Epithelial cell of prostate (primary cell): ENCODE data around the gene RAMACL.
A peak's percentile ranks its signal among the peaks of the same experiment; 100 is the strongest.
"Not testable (repeated sequence)": the region's sequence is repeated elsewhere in the genome, so short reads cannot be mapped to it uniquely, and the experiment has no call there.

Source experiments
- DNase-seq: peaks from one replicate; pipeline ENCODE4 v3.0.0-alpha.2; 2011; ENCODE audit warnings: low read depth, low spot score
- H3K27ac ChIP-seq: fragments of 450-650 bp; 2 replicates; pipeline ENCODE4 v1.5.1; 2017; ENCODE audit warnings: mild to moderate bottlenecking

RAMACL gene

DNA sequence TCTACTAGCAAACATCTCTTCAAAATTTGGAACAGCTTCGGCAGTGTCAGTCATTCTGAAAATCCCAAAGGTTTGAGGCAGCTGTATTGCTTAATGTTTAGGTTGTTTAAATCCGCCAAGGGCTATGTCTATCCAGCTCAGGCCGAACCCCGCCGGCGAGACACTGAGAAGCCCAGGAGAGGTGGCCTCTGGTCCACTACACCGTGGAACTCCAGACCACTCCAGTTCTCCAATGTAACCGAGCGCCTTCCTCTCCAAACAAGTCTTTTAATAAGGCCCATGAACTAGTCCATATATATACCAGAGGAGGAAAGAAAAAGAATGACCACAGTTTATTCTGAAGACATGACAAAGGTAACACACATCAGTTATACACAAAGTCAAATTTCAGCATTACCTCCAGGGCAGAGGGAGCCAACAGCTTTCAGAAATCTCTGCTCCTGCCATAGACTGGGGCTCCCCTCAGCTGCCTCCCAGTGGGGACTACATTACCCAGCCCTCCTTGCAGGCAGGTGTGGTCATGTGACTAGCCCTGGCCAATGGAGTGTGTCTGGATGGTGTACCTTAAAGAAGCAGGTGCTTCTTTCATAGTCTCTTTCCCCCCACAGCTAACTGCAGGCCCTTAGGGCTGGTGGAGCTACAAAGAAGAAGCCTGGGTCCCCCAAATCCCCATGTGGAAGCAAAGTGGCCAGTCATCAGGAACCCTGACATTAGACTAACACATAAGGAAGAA is at the start of gene RAMACL:
RAMACL (minus strand) TSS at position 255 of the 733 bp plus-strand sequence; CDS start at position 54, 201 bp downstream.
- H3K27ac ChIP-seq, result no peak within 1 kb of the TSS
- no peak for DNase-seq

DNA sequence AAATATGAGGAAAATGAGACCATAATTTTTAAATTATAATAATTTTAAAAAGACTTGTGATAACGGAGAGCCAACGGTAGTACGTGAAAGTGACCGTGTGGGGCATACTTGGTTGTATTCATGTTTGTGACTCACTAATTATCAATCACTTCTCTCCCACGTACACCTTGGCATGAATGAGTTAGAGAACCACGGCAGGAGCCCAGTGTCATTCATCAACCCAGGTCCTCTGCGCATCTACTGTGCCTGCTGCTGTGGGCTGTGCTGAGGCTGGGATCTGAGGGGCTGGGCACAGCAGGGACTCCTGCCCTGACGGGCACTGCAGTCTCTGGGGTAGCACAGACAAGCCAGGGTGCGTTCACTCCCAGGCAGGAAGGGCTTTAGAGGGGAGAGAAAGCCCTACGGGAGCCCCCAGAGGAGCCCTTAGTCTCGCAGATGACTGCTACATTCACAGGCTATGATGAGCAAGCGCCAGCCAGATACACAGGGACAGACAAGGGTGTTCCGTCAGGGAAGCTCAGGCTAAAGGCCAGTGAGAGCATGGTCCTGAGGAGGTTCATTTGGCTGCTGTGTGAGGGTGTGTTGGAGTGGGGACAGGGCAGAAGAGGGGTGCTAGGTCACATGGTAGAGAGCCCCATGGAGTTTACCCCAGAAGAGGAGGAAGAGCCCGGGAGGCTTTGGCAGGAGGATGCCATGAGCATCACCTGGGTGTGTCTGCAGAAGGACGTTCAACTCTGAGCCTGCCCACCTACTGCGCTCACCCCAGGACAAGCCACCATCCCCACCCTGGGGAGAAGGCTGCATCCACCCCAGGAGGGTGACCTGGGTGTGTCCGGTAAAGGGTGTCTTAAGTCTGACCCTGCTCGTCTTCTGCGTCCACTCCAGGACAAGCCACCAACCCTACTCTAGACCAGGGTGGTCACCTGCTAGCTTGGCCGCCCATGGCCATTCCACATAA is 48.8 kb upstream of the RAMACL start:
- H3K27ac ChIP-seq, result no peak overlapping the region
- DNase-seq, result no peak

DNA sequence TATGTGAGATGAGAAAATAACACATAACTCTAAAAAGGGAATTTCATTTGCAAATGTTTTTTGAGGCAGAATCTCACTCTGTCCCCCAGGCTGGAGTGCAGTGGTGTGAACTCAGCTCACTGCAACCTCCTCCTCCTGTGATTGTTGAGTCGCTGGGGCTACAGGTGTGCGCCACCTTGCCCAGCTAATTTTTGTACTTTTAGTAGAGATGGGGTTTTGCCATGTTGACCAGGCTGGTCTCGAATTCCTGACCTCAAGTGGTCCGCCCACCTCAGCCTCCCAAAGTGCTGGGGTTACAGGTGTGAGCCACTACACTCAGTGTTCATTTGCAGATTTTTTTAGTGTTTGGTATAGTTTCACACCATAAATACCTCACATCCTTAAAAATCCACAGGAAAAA is 48.1 kb upstream of the RAMACL start:
- DNase-seq, H3K27ac ChIP-seq: not testable (repeated sequence)

DNA sequence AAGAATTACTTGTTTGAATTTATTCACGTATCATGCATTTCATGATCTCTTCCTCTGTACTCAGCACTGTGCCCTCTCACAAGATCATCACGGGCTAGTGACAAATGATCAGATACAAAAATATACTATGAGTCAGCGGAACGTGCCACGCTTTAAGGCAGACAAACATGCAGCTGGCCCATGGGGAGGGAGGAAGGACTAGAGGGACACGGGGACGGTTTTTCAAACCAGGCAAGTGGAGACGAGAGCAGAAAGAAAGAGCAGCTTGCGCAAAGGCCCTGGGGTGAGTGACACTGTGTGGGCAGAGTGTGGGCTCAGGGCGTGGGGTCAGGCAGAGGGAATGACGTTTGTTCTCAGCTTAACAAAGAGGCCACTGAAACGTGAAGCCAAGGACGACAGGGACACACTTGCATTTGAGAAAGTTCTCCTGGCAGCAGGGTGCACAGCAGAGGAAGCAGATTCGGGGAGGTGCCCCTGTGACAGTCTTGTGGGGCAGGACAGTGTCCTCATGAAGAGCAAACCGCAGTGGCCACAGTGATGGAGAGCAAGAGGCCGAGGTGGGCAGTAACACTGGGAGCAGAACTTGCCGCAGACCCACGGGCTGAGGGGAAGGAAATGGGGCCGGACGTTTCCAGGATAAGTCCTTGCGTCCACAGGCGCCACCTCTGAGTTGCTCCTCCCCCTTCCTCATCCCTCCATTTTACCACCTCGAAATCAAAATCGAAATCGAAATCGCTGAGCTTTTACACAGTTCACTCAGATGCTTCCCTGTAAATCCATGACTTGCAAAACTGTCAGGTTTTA is 47.5 kb upstream of the RAMACL start:
- H3K27ac ChIP-seq, result no peak overlapping the region
- no peak for DNase-seq

DNA sequence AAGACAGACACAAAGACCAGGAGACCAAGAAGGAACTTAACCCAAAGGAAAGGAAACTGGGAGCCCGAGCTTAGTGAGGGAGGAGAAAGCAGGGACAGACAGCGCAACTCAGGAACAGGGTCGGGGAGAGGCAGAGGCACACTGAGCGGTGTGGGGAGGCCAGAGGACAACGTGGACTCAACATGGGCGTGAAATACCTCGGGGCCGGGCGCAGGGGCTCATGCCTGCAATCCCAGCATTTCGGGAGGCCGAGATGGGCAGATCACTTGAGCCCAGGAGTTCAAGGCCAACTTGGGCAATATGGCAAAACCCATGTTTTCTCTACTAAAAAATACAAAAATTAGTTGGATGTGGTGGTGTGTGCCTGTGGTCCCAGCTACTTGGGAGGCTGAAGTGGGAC is 46.3 kb upstream of the RAMACL start:
- no peak overlapping the region for H3K27ac ChIP-seq
- no peak for DNase-seq

DNA sequence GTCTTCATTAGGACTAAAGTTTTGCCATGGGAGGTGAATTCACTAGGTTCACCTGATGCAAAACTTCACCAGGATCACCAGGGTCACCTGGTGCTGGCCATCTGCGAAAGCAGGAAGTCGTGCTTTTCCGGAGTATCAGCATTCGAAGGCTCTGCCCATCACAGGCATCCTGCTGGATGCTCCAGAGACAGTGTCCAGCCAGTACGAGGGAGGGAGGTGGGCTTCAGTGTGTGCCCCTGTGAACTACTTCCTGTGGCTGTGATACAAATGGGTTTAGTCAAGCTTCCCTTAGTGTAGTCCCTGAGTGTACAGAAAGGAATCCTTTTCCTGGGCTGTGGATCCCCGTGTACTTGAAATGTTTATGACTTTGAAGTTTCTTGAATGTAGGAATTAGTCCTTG is 44.0 kb upstream of the RAMACL start:
- H3K27ac ChIP-seq, result no peak overlapping the region
- no peak for DNase-seq

DNA sequence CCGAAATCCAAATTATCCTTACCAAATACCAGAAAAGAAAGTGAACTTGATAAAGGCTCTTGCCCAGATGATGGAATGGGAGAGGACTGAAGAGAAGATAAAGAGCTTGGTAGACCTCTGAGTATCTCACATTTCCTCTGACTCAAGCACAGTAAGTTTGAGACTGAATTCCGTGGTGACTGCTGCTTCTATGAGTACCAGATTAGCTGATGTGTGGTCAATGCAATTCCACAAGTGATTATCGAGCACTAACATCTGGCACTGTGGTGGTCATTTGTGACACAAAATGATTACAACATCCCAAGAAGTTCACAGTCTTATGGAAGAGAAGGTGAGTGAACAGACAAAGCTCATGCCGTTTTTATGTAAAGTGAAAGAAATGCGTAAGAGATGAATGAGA is 43.1 kb upstream of the RAMACL start:
- no peak overlapping the region for H3K27ac ChIP-seq
- no peak for DNase-seq

DNA sequence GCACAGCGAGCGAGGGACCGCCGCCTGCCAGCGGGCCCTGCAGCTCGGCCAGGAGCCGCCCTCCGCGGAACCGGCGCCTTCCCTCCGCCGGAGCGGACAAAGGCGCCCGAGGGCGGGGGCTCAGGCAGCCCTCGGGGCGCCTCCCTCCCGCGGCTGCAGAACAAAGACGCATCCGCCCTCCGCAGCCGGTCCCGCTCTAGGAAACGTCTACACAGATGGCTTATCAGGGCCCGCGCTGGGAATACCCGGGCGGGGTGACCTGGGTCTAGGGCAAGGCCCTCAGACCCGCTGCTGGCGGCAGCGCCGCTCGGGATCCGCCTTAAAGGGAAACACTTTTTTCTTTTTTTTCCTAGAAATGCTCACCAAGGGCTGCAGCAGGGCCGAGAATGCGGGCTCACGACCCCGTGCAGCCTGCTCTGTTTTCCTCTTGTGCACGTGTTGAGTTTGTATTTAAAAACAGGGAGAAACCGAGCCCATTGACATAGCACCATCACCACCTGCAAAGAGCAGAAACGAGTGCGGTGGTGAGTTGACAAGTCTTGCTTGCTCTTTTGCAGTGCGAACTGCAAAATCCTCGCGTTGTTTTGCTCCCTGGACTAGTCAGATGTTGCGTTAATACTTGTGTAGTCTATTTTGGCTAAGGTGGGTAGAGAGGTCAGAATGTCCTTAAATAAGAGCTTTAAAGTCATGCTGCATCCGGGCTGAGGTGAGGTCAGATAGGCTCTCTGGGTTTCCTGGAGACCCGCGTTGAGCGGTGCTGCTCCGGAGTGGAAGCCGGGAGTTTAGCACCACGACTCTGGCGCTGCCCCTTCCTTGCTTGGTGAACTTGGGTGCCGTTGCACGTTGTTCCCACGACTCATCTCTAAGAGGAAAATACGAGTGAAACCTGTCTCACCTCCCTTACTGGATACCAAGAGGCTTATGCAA is 41.7 kb upstream of the RAMACL start:
- peak overlapping the region; percentile 44 for H3K27ac ChIP-seq
- DNase-seq, result no peak

DNA sequence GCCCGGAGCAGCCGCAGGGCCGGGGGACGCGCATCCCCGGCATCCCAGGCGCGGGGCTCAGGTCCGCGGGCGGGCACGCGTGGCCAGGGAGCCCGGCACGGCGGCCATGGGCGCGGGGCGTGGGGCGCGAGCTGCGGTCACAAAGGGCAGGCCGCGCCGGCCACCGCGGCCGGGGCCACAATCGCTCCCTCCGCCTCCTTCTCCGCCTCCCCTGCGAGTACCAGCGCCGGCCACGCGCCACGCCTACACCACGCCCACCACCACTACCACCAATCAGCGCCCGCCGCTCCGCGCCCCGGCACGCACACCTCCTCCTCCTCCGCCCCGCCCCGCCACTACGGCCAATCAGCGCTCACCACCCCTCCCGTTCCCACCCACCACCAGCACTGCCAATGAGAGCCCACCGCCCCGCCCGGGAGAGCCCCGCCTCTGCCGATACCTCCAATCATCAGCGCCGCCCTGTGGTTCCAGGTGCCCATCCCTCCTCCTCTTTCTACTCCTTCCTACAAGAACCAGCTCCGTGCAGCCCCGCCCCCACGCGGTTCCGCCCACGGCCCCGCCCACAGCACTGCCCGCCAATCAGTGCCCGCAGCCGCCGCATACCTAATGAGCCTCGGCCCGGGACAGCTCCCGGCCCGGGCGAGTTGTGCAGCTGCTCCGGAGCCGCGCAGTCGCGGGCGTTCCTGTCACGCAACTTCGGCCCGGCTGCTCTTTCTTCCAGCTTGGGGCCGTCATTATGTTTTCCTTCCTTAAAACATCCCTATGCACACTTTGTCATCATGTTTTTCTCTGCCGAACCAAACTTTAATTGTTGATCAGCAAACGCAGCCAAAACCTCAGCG is 40.8 kb upstream of the RAMACL start, which contains the start of gene RPS6KA2:
RPS6KA2 (minus strand) TSS at position 219 of the 842 bp plus-strand sequence. CDS start 232 bp downstream, outside the sequence.
- H3K27ac ChIP-seq, result peak within 1 kb of the TSS; percentile 78
- peak; percentile 96 for DNase-seq

DNA sequence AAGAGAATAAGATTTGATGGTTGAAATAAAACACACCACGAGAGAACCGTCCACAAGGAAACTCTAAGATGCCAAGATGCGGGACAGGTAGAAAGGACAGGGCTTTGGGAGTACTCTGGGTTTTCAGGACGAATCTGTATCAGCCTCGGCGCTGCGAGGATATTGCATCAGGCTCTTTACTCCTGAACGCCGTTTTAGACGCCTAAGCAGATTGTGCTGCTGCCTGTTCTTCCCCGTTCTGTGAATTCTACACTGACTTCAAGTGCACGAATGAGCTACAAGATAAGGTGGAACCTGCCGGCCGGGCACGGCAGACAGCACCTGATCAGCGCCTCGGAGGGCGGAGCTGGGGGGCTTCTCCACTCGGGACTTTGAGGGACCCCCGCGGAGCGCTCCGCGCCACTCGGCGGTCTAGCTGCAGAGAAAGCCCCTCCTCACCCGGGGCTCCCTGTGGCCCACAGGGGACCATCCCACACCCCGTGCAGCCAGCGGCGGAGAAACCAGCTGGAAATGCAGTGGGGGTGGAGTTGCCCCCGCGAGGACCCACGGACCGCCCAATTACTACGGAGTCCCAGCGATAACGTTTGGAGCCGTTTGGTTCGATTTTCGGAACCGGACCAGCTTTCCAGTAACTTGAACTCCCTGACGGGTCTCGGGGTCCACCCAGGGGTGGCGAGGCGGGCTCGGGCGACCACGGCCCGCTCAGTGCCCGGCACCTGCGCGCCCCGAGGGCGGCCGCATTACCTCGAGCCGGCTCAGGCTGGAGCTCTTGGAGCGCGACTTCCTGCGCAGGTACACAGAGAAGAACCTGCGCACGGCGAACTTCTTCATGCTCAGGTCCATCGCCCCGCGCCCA is 39.9 kb upstream of the RAMACL start:
- H3K27ac ChIP-seq, result peak overlapping the region; percentile 78
- DNase-seq, result no peak

DNA sequence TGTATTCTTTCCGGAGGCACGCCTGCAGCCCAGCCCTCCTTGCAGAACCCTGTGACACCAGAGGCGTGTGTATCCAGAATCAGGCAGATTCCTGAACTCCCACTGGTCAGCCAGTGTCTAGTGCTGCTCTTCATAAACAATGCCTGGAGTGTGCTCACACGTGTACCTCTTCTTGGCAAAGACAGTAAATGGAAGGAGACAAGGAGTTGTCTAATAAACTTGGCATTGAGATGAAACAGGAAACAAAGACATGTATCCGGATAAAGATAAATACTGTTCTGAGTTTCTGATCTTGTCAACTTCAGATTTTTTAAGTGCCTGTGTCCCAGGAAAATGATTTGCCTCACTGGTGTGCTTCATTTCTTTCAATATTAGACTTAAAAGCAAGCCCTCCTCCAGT is 38.9 kb upstream of the RAMACL start:
- peak overlapping the region; percentile 78 for H3K27ac ChIP-seq
- DNase-seq, result no peak

DNA sequence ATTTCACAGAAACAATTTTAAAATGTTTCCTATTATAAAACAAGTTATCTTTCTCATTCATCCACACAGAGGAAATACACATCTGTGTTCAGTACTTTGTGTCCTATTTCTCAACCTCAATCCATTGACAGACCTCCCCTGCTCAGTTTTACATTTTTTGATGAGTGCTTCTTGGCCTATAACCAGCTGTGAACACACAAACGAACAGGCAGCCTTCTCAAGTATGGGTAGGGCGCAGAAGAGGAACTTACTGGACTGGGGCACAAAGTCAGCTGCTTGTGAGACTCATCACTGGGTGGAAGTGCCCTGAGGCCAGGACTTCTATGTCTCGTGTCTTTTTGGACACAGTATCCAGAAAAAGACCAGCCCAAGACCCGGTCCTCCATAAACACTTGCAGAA is 37.8 kb upstream of the RAMACL start:
- DNase-seq, result peak; percentile 16

DNA sequence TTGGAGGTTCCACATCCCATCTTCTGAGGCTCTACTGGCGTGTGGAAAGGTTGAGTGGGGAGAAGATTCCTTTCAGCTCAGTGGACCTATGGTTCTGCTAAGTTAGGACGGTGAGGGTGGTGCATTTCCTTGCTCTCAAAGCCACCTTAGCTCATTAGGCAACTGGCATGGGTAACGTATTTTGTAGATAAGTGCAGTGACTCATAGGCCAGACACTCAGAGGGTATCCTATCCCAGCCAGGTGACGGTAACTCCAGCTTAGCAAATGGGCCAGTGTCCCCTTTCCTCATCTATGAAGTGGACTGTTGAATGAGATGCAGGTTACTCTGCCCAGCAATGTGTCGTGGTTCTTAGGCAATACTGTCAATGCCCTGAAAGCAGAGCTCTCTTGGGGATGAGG is 36.8 kb upstream of the RAMACL start:
- DNase-seq, result no peak
- no peak overlapping the region for H3K27ac ChIP-seq

More for the DNA sequence above, 37.8 kb upstream of the RAMACL start:
- H3K27ac ChIP-seq, result peak overlapping the region; percentile 37

DNA sequence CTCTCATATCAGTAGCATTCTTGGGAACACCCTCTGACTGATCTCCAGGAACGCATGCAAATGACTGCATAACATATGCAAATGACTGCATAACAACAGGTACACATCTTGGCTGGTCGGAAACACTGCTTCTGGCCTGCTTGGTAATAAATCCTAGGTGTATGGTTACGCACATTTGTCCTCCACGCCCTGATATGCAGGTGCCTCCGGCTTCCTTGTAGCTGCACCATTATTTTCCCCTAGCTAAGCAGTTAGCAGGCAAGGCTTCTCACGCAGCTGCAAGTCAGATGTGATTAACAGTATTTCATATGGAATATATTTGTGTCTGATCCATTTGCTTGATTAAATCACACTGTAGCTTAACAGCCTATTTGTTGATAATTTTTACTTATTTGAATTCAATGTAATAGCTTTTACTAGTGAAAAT is 34.6 kb upstream of the RAMACL start:
- DNase-seq, result no peak
- peak overlapping the region; percentile 77 for H3K27ac ChIP-seq

DNA sequence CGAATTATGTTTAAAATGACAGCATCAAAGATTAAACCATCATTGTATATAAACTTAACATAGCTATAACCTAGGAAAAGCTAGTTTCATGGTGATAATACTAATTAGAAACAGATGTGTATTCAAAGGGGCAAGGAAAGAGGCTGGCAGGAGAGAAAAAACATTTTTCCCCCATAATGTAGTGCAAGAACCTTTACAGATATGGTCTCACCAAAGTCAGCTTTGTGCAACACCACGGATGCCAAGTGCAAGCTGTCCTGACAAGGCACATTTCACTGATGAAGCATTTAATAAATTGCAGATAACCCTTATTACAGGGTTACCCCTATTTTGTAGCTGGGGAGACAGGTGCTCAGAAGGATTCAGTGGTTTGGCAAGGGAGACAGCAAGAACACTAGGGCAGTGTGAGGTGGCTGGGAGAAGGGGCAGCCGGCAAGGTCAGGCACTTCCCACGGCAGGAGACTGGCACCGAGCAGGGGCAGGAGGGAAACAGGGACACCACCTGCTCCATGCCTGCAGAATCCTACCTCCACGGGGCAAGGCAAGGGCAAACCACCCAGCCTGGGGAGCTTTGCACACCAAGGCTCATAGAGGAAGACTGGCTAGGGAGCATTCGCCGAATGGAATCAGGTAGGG is 34.1 kb upstream of the RAMACL start:
- peak overlapping the region; percentile 77 for H3K27ac ChIP-seq
- DNase-seq, result no peak

DNA sequence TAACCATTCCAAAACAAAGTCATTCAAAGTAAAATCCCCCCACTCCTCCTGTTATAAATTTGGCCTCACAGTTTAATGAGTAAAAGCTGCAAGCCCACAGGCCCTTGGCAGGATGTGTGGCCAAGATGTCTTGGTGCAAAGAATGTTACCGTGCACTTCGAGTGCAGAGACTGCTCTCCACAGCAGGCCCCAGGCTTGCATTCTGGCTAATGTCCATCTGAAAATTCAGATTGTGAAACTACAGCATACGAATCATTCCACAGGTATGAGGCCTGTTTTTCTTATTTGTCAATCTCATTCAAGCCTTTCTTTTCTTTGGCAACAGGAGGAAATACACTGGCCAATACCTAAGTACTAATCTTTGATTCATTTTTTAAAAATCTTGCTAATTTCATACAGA is 33.4 kb upstream of the RAMACL start:
- DNase-seq, result peak; percentile 52
- peak overlapping the region; percentile 77 for H3K27ac ChIP-seq
